Stimulated activated CD4-positive, alpha-beta T cell treated with anti-CD3 and anti-CD28 coated beads, Interleukin-15, amount 100 ng/mL, for 48 hours (primary cell): ENCODE measurements around the gene LMAN2.
"Not testable (repeated sequence)": the region's sequence is repeated elsewhere in the genome, so short reads cannot be mapped to it uniquely, and the experiment has no call there.

Experiments used
- DNase-seq, 2 donors: peaks; one replicate each; pipeline ENCODE4 v3.0.0-alpha.2; 2020; ENCODE audit warnings: low read depth in 2 of 2

Gene LMAN2

GRCh38 chr5:177364159-177364962 is 12.9 kb upstream of the LMAN2 start:
- peak in 1 of 2 donors; percentile 35 for DNase-seq

DNA sequence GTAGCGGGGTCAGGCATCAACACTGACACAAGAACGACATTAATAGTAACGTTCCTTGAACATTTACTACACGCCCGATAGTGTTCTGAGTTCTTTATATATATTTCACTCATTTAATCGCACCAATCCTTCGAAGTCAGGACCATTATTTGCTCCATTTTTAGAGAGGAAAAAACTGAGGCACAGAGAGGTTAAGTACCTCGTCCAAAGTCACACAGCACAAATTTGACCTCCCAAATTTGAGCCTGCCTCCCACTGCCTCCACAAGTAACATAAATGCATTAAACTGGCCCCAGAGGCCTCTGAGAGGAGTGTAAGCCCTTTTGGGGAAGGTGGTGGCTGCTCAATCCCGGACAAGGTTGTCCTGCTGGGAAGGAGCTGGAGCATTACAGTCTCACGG is 12.1 kb upstream of the LMAN2 start:
- DNase-seq, result no peak

- peak; percentile 41 to 59 for DNase-seq
Measured at GRCh38 chr5:177362610-177363507, 11.4 kb upstream of the LMAN2 start.

- no peak for DNase-seq
Measured at GRCh38 chr5:177362292-177362609, 10.8 kb upstream of the LMAN2 start.

GRCh38 chr5:177361418-177362291 is 10.2 kb upstream of the LMAN2 start:
- DNase-seq, result no peak

DNA sequence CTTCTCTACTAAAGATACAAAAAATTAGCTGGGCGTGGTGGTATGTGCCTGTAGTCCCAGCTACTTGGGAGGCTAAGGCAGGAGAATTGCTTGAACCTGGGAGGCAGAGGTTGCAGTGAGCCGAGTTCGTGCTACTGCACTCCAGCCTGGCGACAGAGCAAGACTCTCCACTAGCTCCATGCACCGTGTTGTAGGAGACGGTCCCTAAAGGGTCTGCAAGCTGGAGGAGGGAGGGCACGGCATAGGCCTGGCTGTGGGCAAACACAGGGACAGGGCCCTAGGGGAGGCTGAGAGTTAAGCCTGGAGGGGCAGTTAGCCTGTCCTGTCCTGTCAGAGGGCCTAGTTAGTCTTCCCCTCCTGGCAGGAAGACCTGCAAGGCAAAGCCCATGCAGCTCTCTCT is 9.3 kb upstream of the LMAN2 start:
- not testable (repeated sequence) for DNase-seq

GRCh38 chr5:177359860-177360259 is 8.4 kb upstream of the LMAN2 start:
- DNase-seq, result no peak

DNA sequence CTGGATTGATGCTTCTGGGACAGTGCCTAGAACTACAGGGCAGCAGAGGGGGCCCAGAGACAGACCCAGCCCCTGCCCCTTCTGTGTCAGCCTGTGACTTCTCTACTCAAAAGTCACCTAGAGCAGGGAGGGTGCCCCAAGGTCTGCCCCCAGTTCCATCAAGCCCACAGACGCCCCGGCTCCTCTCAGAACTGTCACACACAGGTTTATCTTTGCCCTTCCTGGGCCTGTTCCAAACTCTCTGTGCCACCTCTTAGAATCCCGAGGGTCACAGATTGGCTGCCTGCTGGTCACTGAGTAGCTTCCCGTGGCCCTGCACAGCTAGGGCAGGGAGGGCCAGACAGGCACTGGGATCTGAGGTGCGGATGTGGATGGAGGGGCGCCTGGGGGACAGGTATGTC is 8.0 kb upstream of the LMAN2 start:
- no peak for DNase-seq

DNA sequence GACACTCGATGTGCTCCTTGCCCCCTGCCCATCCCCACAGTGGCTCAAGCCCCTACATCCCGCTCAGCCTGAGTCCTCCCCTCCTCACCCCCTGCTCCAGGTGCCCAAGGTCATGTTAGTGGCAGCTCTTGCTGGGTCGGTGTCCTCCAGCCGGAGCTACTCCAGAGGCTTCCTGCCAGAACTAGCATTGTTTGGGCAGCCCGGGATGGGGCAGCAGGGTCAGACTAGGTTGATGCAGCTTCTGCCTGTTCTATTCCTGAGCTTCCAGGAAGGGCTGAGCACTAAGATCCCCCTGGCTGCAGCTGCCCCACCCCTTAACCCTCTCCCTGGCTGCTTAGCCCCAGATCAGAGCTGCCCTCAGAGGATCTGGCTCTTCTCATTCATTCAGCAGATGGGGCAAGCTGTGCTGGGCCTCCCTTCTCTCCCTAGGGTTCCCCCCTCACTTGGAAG is 6.9 kb upstream of the LMAN2 start:
- no peak for DNase-seq

- peak; percentile 28 to 39 for DNase-seq
Measured at GRCh38 chr5:177357459-177358351, 6.2 kb upstream of the LMAN2 start, which contains the start of gene RGS14. Gene RGS14 (plus strand): TSS chr5:177357924. CDS start chr5:177358025, 101 bp downstream.

DNA sequence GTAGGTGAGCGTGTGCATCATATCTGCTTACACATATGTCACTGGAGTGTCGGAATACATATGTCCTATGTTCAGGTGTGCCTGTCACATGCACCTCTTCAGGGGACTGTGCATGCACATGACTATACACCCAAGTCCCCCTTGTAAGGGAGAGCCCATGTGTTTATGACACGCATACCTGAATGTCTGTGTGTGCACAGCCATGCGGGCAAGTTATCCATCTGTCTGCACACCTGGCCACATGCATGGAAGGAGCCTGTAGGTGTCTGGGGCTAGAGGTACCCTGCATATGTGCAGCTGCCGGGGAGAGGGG is 5.6 kb upstream of the LMAN2 start:
- no peak for DNase-seq

DNA sequence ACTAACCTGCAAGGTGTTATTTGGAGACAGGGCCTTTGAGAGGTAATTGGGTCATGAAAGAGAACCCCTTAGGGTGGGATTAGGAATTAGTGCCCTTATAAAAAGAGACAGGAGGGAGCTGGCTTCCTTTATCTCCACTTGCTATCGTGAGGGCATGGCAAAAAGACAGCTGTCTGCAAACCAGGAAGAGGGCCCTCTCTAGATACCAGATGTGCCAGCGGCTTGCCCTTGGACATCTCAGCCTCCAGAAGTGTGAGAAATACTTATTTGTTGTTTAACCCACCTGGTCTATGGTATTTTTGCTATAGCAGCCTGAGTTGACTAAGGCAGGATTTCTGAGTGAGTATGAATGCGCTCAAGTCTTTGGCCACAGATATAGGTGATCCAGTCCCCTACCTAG is 5.3 kb upstream of the LMAN2 start:
- DNase-seq, result no peak

DNA sequence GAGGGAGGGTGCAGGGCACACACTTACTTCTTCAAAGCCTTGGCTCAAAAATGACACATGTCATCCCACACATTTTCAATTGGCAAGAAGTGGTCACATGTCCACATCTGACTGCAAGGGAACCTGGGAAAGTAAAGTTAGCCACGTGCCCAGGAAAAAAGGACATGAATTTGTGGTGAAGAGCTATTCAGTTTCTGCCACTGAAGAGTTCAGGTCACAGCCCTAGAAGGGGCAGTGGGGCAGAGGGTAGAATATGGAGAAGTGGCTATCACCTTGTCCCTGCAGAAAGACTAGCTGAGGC is 4.3 kb upstream of the LMAN2 start:
- DNase-seq, result no peak

GRCh38 chr5:177355162-177355867 is 3.8 kb upstream of the LMAN2 start:
- no peak for DNase-seq

DNA sequence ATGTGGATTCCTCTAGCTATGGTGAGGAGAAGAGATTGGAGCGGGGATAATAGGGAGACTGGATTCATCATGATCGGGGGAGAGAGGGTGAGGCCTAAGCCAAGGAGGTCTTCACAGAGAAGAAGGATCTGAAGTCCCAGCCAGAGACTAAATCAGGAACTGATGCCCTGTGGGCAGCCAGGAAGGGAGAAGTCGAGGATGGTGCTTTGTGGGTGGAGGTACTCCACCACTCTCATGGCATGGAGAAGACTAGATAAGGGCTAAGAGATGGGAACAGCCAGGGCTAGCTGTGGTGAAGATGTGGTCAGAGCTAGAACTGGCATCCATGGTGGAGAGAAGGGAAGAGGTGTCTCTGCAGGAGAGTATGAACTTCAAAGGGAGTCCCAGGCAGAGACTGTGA is 3.2 kb upstream of the LMAN2 start:
- no peak for DNase-seq

DNA sequence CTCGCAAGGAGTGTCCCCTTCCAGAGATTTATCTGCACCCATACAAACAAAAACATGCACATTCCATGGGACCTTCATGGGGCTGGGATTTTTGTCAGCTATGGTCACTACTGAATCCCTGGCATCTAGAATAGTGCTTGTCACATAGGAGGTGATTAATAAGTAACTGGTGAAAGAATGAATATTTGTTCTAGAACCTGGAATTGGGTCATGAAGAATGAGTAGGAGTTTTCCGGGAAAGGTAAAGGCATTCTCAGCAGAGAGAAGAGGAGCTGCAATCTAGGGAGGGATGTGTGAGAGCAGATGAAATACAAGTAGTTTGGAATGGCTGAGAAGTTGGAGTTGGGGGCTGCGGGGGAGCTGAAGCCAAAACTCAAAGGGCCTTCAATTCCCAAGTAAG is 2.8 kb upstream of the LMAN2 start:
- no peak for DNase-seq

DNA sequence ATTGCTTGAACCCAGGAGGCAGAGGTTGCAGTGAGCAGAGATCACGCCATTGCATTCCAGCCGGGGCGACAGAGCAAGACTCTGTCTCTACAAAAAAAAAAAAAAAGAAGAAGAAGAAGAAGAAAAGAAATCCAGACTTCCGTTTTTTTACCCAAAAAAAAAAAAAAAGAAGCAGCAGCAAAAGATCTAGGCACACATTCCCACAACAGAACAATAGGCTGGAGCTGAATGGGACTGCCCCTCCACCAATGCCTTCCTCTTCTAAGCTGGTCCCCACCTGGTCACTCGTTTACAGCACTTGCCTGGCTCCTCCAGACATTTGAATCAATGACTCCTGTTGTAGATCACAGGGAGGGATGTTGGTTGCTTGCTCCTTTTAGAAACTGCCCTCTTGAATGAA is 1.6 kb upstream of the LMAN2 start:
- DNase-seq, result no peak

DNA sequence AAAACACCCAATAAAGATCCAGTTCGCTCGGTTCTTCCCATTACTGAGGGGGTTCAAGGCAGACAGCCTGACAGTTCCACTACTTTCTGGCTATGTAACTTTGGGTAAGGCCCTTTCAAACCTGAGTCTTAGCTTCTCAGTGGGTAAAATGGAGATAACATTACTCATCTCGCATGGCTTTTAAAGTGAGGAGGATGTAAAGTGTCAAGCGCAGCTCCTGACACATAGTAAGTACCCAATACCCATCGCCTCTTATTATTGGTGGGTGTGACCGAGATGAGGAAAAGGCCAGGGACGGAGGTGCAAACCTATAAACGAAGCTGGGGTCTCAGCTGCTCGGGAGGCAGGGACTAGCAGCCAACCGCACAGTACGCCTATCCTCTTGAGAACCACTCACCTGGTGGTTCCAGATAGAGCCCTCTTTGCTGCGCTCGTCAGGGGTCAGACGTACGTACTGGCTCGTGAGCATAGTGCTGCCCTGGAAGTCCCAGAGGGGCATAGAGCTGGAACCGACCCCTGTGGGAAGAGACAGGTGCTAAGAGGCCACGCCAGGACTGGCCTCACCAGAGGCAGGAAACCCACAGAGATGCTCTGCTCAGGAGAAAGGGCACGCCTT is 584 bp downstream of the LMAN2 start:
- no peak for DNase-seq

DNA sequence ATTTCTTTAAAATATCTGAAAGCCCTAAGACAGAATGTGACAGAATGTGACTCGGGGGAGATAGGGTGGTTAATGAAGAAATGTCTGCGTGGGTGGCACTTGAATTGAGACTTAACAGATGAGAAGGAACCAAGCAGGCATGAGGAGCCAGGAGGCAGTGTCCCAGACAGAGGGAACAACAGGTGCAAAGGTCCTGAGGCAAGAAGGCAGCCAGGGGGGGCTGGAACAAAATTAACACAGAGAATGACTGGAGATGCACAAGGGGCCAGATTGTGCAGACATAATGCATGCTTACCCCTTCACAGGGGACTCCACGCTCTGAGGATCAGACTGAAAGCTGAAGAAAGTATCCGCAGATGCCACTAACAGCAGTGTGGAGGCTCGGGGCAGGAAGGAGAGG is 1.7 kb downstream of the LMAN2 start:
- DNase-seq, result no peak

DNA sequence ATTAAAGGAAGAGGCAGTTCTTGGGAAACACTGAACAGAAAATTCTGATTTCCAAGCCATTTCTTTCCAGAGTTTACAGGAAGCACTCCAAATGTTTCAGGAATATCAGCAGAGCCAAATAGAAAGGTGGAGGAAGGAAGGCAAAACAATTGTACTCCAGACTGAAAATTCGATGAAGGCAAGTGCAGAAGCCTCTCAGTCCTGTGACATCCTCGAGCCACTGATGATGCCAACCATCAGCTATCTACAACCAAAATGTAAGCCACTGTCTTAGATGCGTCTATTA is 2.2 kb downstream of the LMAN2 start:
- no peak for DNase-seq
